GM12878 (cell line): ENCODE data around the gene SAMD9. TPM values are rescaled to one million over a fixed set of nuclear protein-coding genes. Genes with fewer than 3 reads are reported as not detected.
"Not testable (repeated sequence)": the region's sequence is repeated elsewhere in the genome, so short reads cannot be mapped to it uniquely, and the experiment has no call there.

Experiments used
- ATAC-seq: fragments of 200-7000 bp; cut with Tn5 transposase; 3 replicates; pipeline ENCODE4 v1.9.1; 2020; ENCODE audit warnings: mild to moderate bottlenecking, moderate library complexity
- BruUV-seq: library from RNA; stranded (reverse); fragments of 400-500 nt; replicated peaks from 2 replicates; lab custom pipeline; 2021; lab: Mats Ljungman, UMichigan
- CTCF ChIA-PET: fragments of 300-600 bp; sonication (Branson Sonifier 250); formaldehyde crosslinking; extraction: SDS; loops from one replicate; lab custom pipeline; 2021; ENCODE audit warnings: inconsistent platforms; lab: Yijun Ruan, JAX
- POLR2A ChIA-PET: fragments of 350-600 bp; formaldehyde crosslinking; extraction: SDS; loops from one replicate; lab custom pipeline; 2021; ENCODE audit warnings: inconsistent platforms; lab: Charles Lee
- RAD21 ChIA-PET: fragments of 300-600 bp; sonication (Branson Sonifier 250); formaldehyde crosslinking; loops from one replicate; lab custom pipeline; 2023; ENCODE audit warnings: antibody characterized with exemption; ENCODE audit not compliant: unreplicated experiment; lab: Charles Lee
- SMC1A ChIA-PET: fragments of 300-600 bp; sonication (Branson Sonifier 250); formaldehyde crosslinking; loops from one replicate; lab custom pipeline; 2023; ENCODE audit not compliant: unreplicated experiment, uncharacterized antibody; lab: Charles Lee
- DNase-seq: peaks from one replicate; pipeline ENCODE4 v3.0.0-alpha.2; 2011; ENCODE audit warnings: low read depth, low spot score
- FAIRE-seq: peaks from 3 replicates; lab custom pipeline; 2011; peaks lifted over from hg19 to GRCh38; lab: Jason Lieb, UNC
- H2AFZ ChIP-seq: 2 replicates; pipeline ENCODE4 v1.6.0; 2011; ENCODE audit warnings: low read depth, low read length, control low read depth; ENCODE audit not compliant: control insufficient read depth
- H3K27ac ChIP-seq: 2 replicates; pipeline ENCODE4 v1.5.1; 2011; ENCODE audit warnings: control low read depth; ENCODE audit not compliant: control insufficient read depth, insufficient read depth
- H3K27me3 ChIP-seq, 2 experiments: replicated peaks in 1 of 2; 2 replicates each; pipeline versions ENCODE4 v1.6.0 to v1.6.1; 2011; ENCODE audit warnings: low read length in 1 of 2; ENCODE audit not compliant: control insufficient read depth in 2 of 2, insufficient read depth in 2 of 2
- H3K36me3 ChIP-seq, 2 experiments: 2 replicates each; pipeline ENCODE4 v1.5.1; 2011; ENCODE audit warnings: low read length in 1 of 2; ENCODE audit not compliant: control insufficient read depth in 2 of 2, insufficient read depth in 2 of 2
- H3K4me1 ChIP-seq: 2 replicates; pipeline ENCODE4 v1.6.1; 2011; ENCODE audit warnings: mild to moderate bottlenecking, low read length, moderate library complexity, mixed read lengths; ENCODE audit not compliant: control insufficient read depth, insufficient read depth
- H3K4me2 ChIP-seq: 2 replicates; pipeline ENCODE4 v1.6.0; 2011; ENCODE audit warnings: control low read depth; ENCODE audit not compliant: control insufficient read depth, insufficient read depth
- H3K4me3 ChIP-seq: fragments of 200-600 bp; sonication (generic); 2 replicates; pipeline ENCODE4 v1.5.1; 2016
- H3K79me2 ChIP-seq: 2 replicates; pipeline ENCODE4 v1.6.0; 2011; ENCODE audit warnings: low read length; ENCODE audit not compliant: control insufficient read depth, insufficient read depth
- H3K9ac ChIP-seq: 2 replicates; pipeline ENCODE4 v1.8.0; 2011; ENCODE audit warnings: low read length, control low read depth, mixed read lengths; ENCODE audit not compliant: control insufficient read depth, insufficient read depth
- H3K9me3 ChIP-seq: replicated peaks from 3 replicates; pipeline ENCODE4 v1.5.1; 2011; ENCODE audit warnings: mild to moderate bottlenecking, low read length; ENCODE audit not compliant: control insufficient read depth, insufficient read depth
- H4K20me1 ChIP-seq: 2 replicates; pipeline ENCODE4 v1.6.0; 2011; ENCODE audit not compliant: control insufficient read depth, insufficient read depth
- ASH2L ChIP-seq: fragments of 300-600, 200-600 bp; sonication (generic); IDR thresholded peaks from 2 replicates; pipeline ENCODE4 v1.6.1; 2017; ENCODE audit warnings: low read depth, mild to moderate bottlenecking, borderline replicate concordance
- BCL11A ChIP-seq: IDR thresholded peaks from 2 replicates; pipeline ENCODE4 v1.6.1; 2011; ENCODE audit warnings: low read depth, low read length
- CEBPB ChIP-seq, 2 experiments: fragments of 150-350 bp in 1 of 2; IDR thresholded peaks; 2 replicates each; pipeline ENCODE4 v1.6.1; 2012 to 2014; ENCODE audit warnings: low read depth in 2 of 2, low read length in 2 of 2, borderline replicate concordance in 1 of 2, inconsistent platforms in 1 of 2
- FOXM1 ChIP-seq: IDR thresholded peaks from 2 replicates; pipeline ENCODE4 v1.6.1; 2012; ENCODE audit warnings: low read depth, mild to moderate bottlenecking, inconsistent platforms, low read length, moderate library complexity
- HDAC2 ChIP-seq: fragments of 200-600 bp; sonication (generic); IDR thresholded peaks from 2 replicates; pipeline ENCODE4 v1.6.1; 2017
- HDGF ChIP-seq: fragments of 450-650 bp; IDR thresholded peaks from 2 replicates; pipeline ENCODE4 v1.6.1; 2016; ENCODE audit warnings: antibody characterized with exemption
- IKZF2 ChIP-seq, 2 experiments: fragments of 450-650 bp; IDR thresholded peaks; 2 replicates each; pipeline ENCODE4 v1.6.1; 2017; ENCODE audit warnings: mild to moderate bottlenecking in 2 of 2, moderate library complexity in 2 of 2
- MEF2B ChIP-seq: fragments of 450-650 bp; IDR thresholded peaks from 2 replicates; pipeline ENCODE4 v1.6.1; 2018; ENCODE audit warnings: mild to moderate bottlenecking, moderate library complexity; ENCODE audit not compliant: partially characterized antibody, poor library complexity, severe bottlenecking
- RB1 ChIP-seq: fragments of 450-650 bp; formaldehyde crosslinking; IDR thresholded peaks from 2 replicates; pipeline ENCODE4 v1.6.1; 2017; ENCODE audit warnings: mild to moderate bottlenecking, borderline replicate concordance
- RELA ChIP-seq: fragments of 450-650 bp; IDR thresholded peaks from 2 replicates; pipeline ENCODE4 v1.8.0; 2014; ENCODE audit warnings: borderline replicate concordance; ENCODE audit not compliant: partially characterized antibody
- SKIL ChIP-seq: fragments of 450-650 bp; IDR thresholded peaks from 2 replicates; pipeline ENCODE4 v1.6.1; 2017; ENCODE audit warnings: mild to moderate bottlenecking, low read depth, inconsistent platforms; ENCODE audit not compliant: poor library complexity, severe bottlenecking
- SPI1 ChIP-seq: IDR thresholded peaks from 2 replicates; pipeline ENCODE4 v1.6.1; 2011; ENCODE audit warnings: low read depth, mild to moderate bottlenecking, low read length, moderate library complexity, borderline replicate concordance; ENCODE audit not compliant: insufficient read depth
- STAT1 ChIP-seq: fragments of 450-650 bp; conservative IDR thresholded peaks from 2 replicates; pipeline ENCODE4 v1.6.1; 2014; ENCODE audit warnings: antibody characterized with exemption, mild to moderate bottlenecking
- USF2 ChIP-seq: IDR thresholded peaks from 2 replicates; pipeline ENCODE4 v1.6.1; 2011; ENCODE audit warnings: low read depth, low read length, improper control_type of control experiment, borderline replicate concordance
- ZNF622 ChIP-seq: fragments of 450-650 bp; IDR thresholded peaks from 2 replicates; pipeline ENCODE4 v1.6.1; 2017; ENCODE audit warnings: mild to moderate bottlenecking, inconsistent platforms
- WGBS: methylation state at CpG from one replicate; pipeline ENCODE4 v1.1.6; 2016; ENCODE audit warnings: low lambda C conversion rate; ENCODE audit not compliant: insufficient replicate concordance, insufficient coverage; ENCODE audit errors: missing lambda C conversion rate; 5-methylcytosine and 5-hydroxymethylcytosine counted together
- in situ Hi-C: fragments of 300-500 bp; cut with MboI; formaldehyde crosslinking; loops from 9 replicates; pipeline ENCODE4 v1.14.3; 2018; ENCODE audit warnings: mixed read lengths
- intact Hi-C: fragments of 100-400 bp; cut with micrococcal nuclease; formaldehyde crosslinking; loops from one replicate; pipeline ENCODE4 v1.14.2; 2022; ENCODE audit not compliant: unreplicated experiment
- polyA plus RNA-seq, 11 experiments: library from polyadenylated mRNA; depleted of rRNA in 4 of 11; unstranded in 6 of 11; stranded (reverse) in 5 of 11; fragments of >200 nt; fragmentation: Nextera tagmentation in 4 of 11; fragmentation: Illumina TruSeq in 1 of 11; extraction: Ambion mirVana in 4 of 11; extraction: Trizol in 1 of 11; gene quantifications; 1 replicate in 1 of 11; 2 replicates in 10 of 11; pipeline versions ENCODE4 v1.2.1 to v1.2.3, GENCODE V29; 2011 to 2016; ENCODE audit warnings: inconsistent platforms in 2 of 11, missing spikeins in 2 of 11, low read depth in 1 of 11
- total RNA-seq, 4 experiments: library from RNA; depleted of rRNA in 3 of 4; stranded (reverse); fragments of >200 nt in 3 of 4; fragmentation: Illumina TruSeq in 1 of 4; extraction: Trizol in 1 of 4; gene quantifications; 2 replicates each; pipeline versions ENCODE4 v1.2.1 to v1.2.3, GENCODE V29; 2013 to 2021

SAMD9 gene
- total and polyA plus RNA-seq, 10 of the 15 experiments (the other 5 are each of a cell fraction or from before 2014, with no cell fraction given), result 6.4 to 37.1 (median 15.1) TPM

- Histone ChIP-seq H2AFZ (no peak overlapping the region), H3K79me2 (no peaks in the 10 kb centered on the region), H3K4me3 (no peak overlapping the region), H4K20me1 (no peaks in the 10 kb centered on the region), H3K9me3 (peaks cover 9% of the 10 kb centered on the region), H3K4me2 (no peak overlapping the region), H3K27ac (no peak overlapping the region), H3K4me1 (no peaks in the 10 kb centered on the region), H3K27me3 (no peaks in the 10 kb centered on the region), H3K36me3 (peaks cover 0 to 20% of the 10 kb centered on the region in 2 experiments; a peak in 3 of 4 replicates), H3K9ac (no peak overlapping the region)
- RAD21 ChIA-PET, result no interaction called here
- DNase-seq, result no peak
- ATAC-seq, result no peak
- intact Hi-C loops (no loop called here), in situ Hi-C loops (no loop called here)
- POLR2A ChIA-PET, result interaction anchor here (1.2 kb wide), 1 partner anchor 11 kb away, joined by 3 read pairs; no protein-coding TSS in a partner anchor
- CTCF ChIA-PET, result interaction anchor here (0.5 to 1.3 kb wide), 3 partner anchors 12 to 243 kb away, joined by 3 to 4 read pairs (median 4); no protein-coding TSS in a partner anchor
- SMC1A ChIA-PET, result interaction anchor here (0.5 to 2.1 kb wide), 5 partner anchors 10 to 40 kb away, joined by 3 to 10 read pairs (median 5); partner anchors contain the start of gene SAMD9
- no peak for FAIRE-seq
- WGBS, result 76% methylated on average over 3 of the region's 3 CpGs
- TF ChIP-seq MEF2B, result no peak
- no peak for TF ChIP-seq RELA
- TF ChIP-seq STAT1, result no peak
- TF ChIP-seq SPI1, result no peak
- no peak for TF ChIP-seq SKIL
- no peak for TF ChIP-seq BCL11A
- no peak for TF ChIP-seq IKZF2 (IDR thresholded peaks at IDR 0.05)
- TF ChIP-seq CEBPB (IDR thresholded peaks at IDR 0.05; ENCODE audit: borderline replicate concordance in 1 of 2, low read depth in 2 of 2, low read length in 2 of 2), result no peak
- no peak for TF ChIP-seq USF2
- no peak for TF ChIP-seq HDGF
- TF ChIP-seq RB1, result no peak
- TF ChIP-seq FOXM1, result no peak
- no peak for TF ChIP-seq ASH2L
- TF ChIP-seq ZNF622, result no peak
- TF ChIP-seq HDAC2, result no peak
- no TSS peak for BruUV-seq
Measured at GRCh38 chr7:93132216-93132615, 14.4 kb upstream of the SAMD9 start.

- H2AFZ ChIP-seq, in situ Hi-C loops, H3K9ac ChIP-seq, H3K36me3 ChIP-seq, RAD21 ChIA-PET, intact Hi-C loops, H3K27ac ChIP-seq, H3K4me3 ChIP-seq, H3K27me3 ChIP-seq, ATAC-seq, FAIRE-seq, DNase-seq, H3K4me2 ChIP-seq, H3K9me3 ChIP-seq, H3K4me1 ChIP-seq, H3K79me2 ChIP-seq, POLR2A ChIA-PET, H4K20me1 ChIP-seq, BruUV-seq: not testable (repeated sequence)
- CTCF ChIA-PET, result interaction anchor here (0.6 kb wide), 1 partner anchor 1217 kb away, joined by 4 read pairs; no protein-coding TSS in a partner anchor
- SMC1A ChIA-PET, result interaction anchor here (0.8 kb wide), 1 partner anchor 9 kb away, joined by 3 read pairs; the partner anchor contains the start of gene SAMD9
- WGBS, result 93% methylated on average over 1 of the region's 1 CpG
Measured at GRCh38 chr7:93126954-93127353, 9.2 kb upstream of the SAMD9 start.
